H9 (cell line): Measurements from ENCODE around the gene MID1. TPM values are rescaled to one million over a fixed set of nuclear protein-coding genes. Genes with fewer than 3 reads are reported as not detected.

Experiments used
- DNase-seq: peaks from one replicate; pipeline ENCODE4 v3.0.0-alpha.2; 2017
- H2AFZ ChIP-seq: one replicate; pipeline ENCODE4 v1.6.1; 2013; ENCODE audit warnings: mild to moderate bottlenecking, low read length, control low read depth, moderate library complexity
- H2AK5ac ChIP-seq: 2 replicates; pipeline ENCODE4 v1.6.1; 2013; ENCODE audit warnings: low read length, control low read depth, mixed read lengths; ENCODE audit not compliant: insufficient read length
- H2BK120ac ChIP-seq: one replicate; pipeline ENCODE4 v1.6.1; 2013; ENCODE audit warnings: low read depth, mild to moderate bottlenecking, low read length, control low read depth, inconsistent platforms; ENCODE audit not compliant: poor library complexity, severe bottlenecking
- H2BK12ac ChIP-seq: 2 replicates; pipeline ENCODE4 v1.6.1; 2013; ENCODE audit warnings: low read length, control low read depth, mixed read lengths, low read depth; ENCODE audit not compliant: insufficient read length
- H2BK15ac ChIP-seq: 2 replicates; pipeline ENCODE4 v1.6.1; 2013; ENCODE audit warnings: low read depth, low read length, control low read depth
- H2BK20ac ChIP-seq: one replicate; pipeline ENCODE4 v1.6.1; 2013; ENCODE audit warnings: low read depth, mild to moderate bottlenecking, low read length, control low read depth, inconsistent platforms; ENCODE audit not compliant: poor library complexity, severe bottlenecking
- H2BK5ac ChIP-seq: 2 replicates; pipeline ENCODE4 v1.6.1; 2013; ENCODE audit warnings: low read length, control low read depth, mixed read lengths; ENCODE audit not compliant: insufficient read length
- H3K14ac ChIP-seq: 2 replicates; pipeline ENCODE4 v1.6.1; 2013; ENCODE audit warnings: low read length, control low read depth; ENCODE audit not compliant: insufficient read depth
- H3K18ac ChIP-seq: 2 replicates; pipeline ENCODE4 v1.6.1; 2013; ENCODE audit warnings: low read depth, mild to moderate bottlenecking, mixed read lengths, low read length, control low read depth; ENCODE audit not compliant: insufficient read length
- H3K23ac ChIP-seq: 2 replicates; pipeline ENCODE4 v1.6.1; 2013; ENCODE audit warnings: low read length, control low read depth, mixed read lengths, low read depth; ENCODE audit not compliant: insufficient read length
- H3K23me2 ChIP-seq: 2 replicates; pipeline ENCODE4 v1.6.1; 2013; ENCODE audit warnings: low read depth, mild to moderate bottlenecking, mixed read lengths, low read length, control low read depth; ENCODE audit not compliant: insufficient read length, poor library complexity, severe bottlenecking
- H3K27ac ChIP-seq: 2 replicates; pipeline ENCODE4 v1.5.1; 2013; ENCODE audit warnings: low read length, control low read depth, mixed read lengths, low read depth; ENCODE audit not compliant: insufficient read length
- H3K27me3 ChIP-seq: 2 replicates; pipeline ENCODE4 v1.6.1; 2013; ENCODE audit warnings: low read length, control low read depth, inconsistent platforms; ENCODE audit not compliant: insufficient read depth
- H3K4ac ChIP-seq: 2 replicates; pipeline ENCODE4 v1.6.1; 2013; ENCODE audit warnings: low read depth, mild to moderate bottlenecking, control low read depth, inconsistent platforms, low read length, moderate library complexity
- H3K4me1 ChIP-seq: 2 replicates; pipeline ENCODE4 v1.6.1; 2013; ENCODE audit warnings: low read length, control low read depth, inconsistent platforms; ENCODE audit not compliant: insufficient read depth
- H3K4me2 ChIP-seq: 2 replicates; pipeline ENCODE4 v1.6.1; 2013; ENCODE audit warnings: low read length, control low read depth, mixed read lengths; ENCODE audit not compliant: insufficient read length, insufficient read depth
- H3K56ac ChIP-seq: 2 replicates; pipeline ENCODE4 v1.6.1; 2013; ENCODE audit warnings: low read depth, mild to moderate bottlenecking, mixed read lengths, low read length, control low read depth; ENCODE audit not compliant: insufficient read length
- H3K79me1 ChIP-seq: 2 replicates; pipeline ENCODE4 v1.6.1; 2013; ENCODE audit warnings: low read depth, mild to moderate bottlenecking, moderate library complexity, low read length, control low read depth, inconsistent platforms; ENCODE audit not compliant: insufficient read depth, poor library complexity, severe bottlenecking
- H3K79me2 ChIP-seq: 2 replicates; pipeline ENCODE4 v1.6.1; 2013; ENCODE audit warnings: low read length, control low read depth, inconsistent platforms; ENCODE audit not compliant: insufficient read depth
- H3K9ac ChIP-seq: 2 replicates; pipeline ENCODE4 v1.6.1; 2013; ENCODE audit warnings: low read length, control low read depth, mixed read lengths; ENCODE audit not compliant: insufficient read length; ENCODE audit errors: extremely low read depth
- H3K9me3 ChIP-seq: one replicate; pipeline ENCODE4 v1.6.1; 2013; ENCODE audit warnings: low read depth, low read length, inconsistent platforms; ENCODE audit not compliant: control insufficient read depth
- H3T11ph ChIP-seq: one replicate; pipeline ENCODE4 v1.6.1; 2013; ENCODE audit warnings: mild to moderate bottlenecking, low read length, control low read depth, inconsistent platforms
- H4K20me1 ChIP-seq: one replicate; pipeline ENCODE4 v1.6.1; 2013; ENCODE audit not compliant: control insufficient read depth, insufficient read length, insufficient read depth
- H4K5ac ChIP-seq: 2 replicates; pipeline ENCODE4 v1.6.1; 2013; ENCODE audit warnings: low read depth, mild to moderate bottlenecking, mixed read lengths, low read length, control low read depth; ENCODE audit not compliant: insufficient read length
- H4K8ac ChIP-seq: replicated peaks from 2 replicates; pipeline ENCODE4 v1.6.1; 2013; ENCODE audit warnings: low read length, control low read depth, mixed read lengths, low read depth; ENCODE audit not compliant: insufficient read length
- H4K91ac ChIP-seq: 2 replicates; pipeline ENCODE4 v1.6.1; 2013; ENCODE audit warnings: low read depth, mild to moderate bottlenecking, moderate library complexity, mixed read lengths, low read length, control low read depth; ENCODE audit not compliant: insufficient read length
- H3K27ac Mint-ChIP-seq, 3 experiments: 2 replicates in 2 of 3; 3 replicates in 1 of 3; pipeline ENCODE4 v1.8.0; 2020 to 2021; ENCODE audit warnings: mixed read lengths in 3 of 3, mild to moderate bottlenecking in 1 of 3, moderate library complexity in 1 of 3
- H3K27me3 Mint-ChIP-seq: 2 replicates; pipeline ENCODE4 v1.8.0; 2021; ENCODE audit warnings: low read depth, mild to moderate bottlenecking, moderate library complexity, mixed read lengths
- H3K36me3 Mint-ChIP-seq, 3 experiments: 2 replicates in 2 of 3; 3 replicates in 1 of 3; pipeline ENCODE4 v1.8.0; 2020 to 2021; ENCODE audit warnings: low read depth in 3 of 3, mixed read lengths in 3 of 3; ENCODE audit not compliant: insufficient read depth in 1 of 3
- H3K4me1 Mint-ChIP-seq, 2 experiments: 2 replicates each; pipeline ENCODE4 v1.8.0; 2020; ENCODE audit warnings: mixed read lengths in 2 of 2
- H3K4me3 Mint-ChIP-seq, 2 experiments: 2 replicates in 1 of 2; 3 replicates in 1 of 2; pipeline ENCODE4 v1.8.0; 2020 to 2021; ENCODE audit warnings: mild to moderate bottlenecking in 2 of 2, mixed read lengths in 2 of 2, moderate library complexity in 1 of 2
- H3K9me3 Mint-ChIP-seq, 2 experiments: 2 replicates in 1 of 2; 3 replicates in 1 of 2; pipeline ENCODE4 v1.8.0; 2020; ENCODE audit warnings: mild to moderate bottlenecking in 2 of 2, mixed read lengths in 2 of 2, moderate library complexity in 1 of 2
- CTCF ChIP-seq: fragments of 200-600 bp; sonication (generic); conservative IDR thresholded peaks from 3 replicates; pipeline ENCODE4 v1.8.0; 2021; ENCODE audit warnings: antibody characterized with exemption, mild to moderate bottlenecking
- WGBS: extraction: QIAGEN DNeasy Blood & Tissue Kit; methylation state at CpG from one replicate; pipeline ENCODE4 v1.1.7; 2013; ENCODE audit warnings: missing lambda C conversion rate, low lambda C conversion rate, mixed read lengths; ENCODE audit not compliant: insufficient read length; ENCODE audit errors: extremely low coverage; 5-methylcytosine and 5-hydroxymethylcytosine counted together
- total RNA-seq: library from RNA; stranded (reverse); gene quantifications from 2 replicates; pipeline ENCODE4 v1.2.1, GENCODE V29; 2021

The MID1 gene
- total RNA-seq, 1 experiment from 2014 or later, result 32.9 TPM

GRCh38 chrX:10533696-10534365, 86.6 kb downstream of the MID1 start:
- H4K5ac ChIP-seq, result no peak overlapping the region
- no peak overlapping the region for H2BK5ac ChIP-seq
- TF ChIP-seq CTCF, result no peak
- no peak overlapping the region for H3K9ac ChIP-seq
- no peak overlapping the region; a peak in 1 of 7 replicates for H3K27ac Mint-ChIP-seq
- H4K91ac ChIP-seq, result no peak overlapping the region
- no peak overlapping the region for H2AFZ ChIP-seq
- no peak overlapping the region for H4K8ac ChIP-seq
- H3K23me2 ChIP-seq, result no peaks in the 10 kb centered on the region
- no peak overlapping the region for H2BK20ac ChIP-seq
- no peak overlapping the region for H3K18ac ChIP-seq
- H2AK5ac ChIP-seq, result no peak overlapping the region
- H3K4me3 Mint-ChIP-seq, result no peak overlapping the region
- H3T11ph ChIP-seq, result no peak overlapping the region
- no peaks in the 10 kb centered on the region for H3K79me1 ChIP-seq
- H3K4me1 ChIP-seq, result peaks cover 5% of the 10 kb centered on the region; the same call in 1 of the 2 replicates
- H3K27me3 Mint-ChIP-seq, result no peaks in the 10 kb centered on the region
- peaks cover 0 to 6% (median 0%) of the 10 kb centered on the region in 3 experiments; a peak in 2 of 7 replicates for H3K36me3 Mint-ChIP-seq
- H3K56ac ChIP-seq, result no peak overlapping the region
- H2BK120ac ChIP-seq, result no peak overlapping the region
- no peak overlapping the region for H3K14ac ChIP-seq
- H3K9me3 Mint-ChIP-seq, result peaks cover 9 to 37% of the 10 kb centered on the region in 2 experiments
- H2BK12ac ChIP-seq, result no peak overlapping the region
- H2BK15ac ChIP-seq, result no peak overlapping the region
- H3K4me1 Mint-ChIP-seq, result peaks cover 4 to 10% of the 10 kb centered on the region in 2 experiments; a peak in 3 of 4 replicates
- no peak overlapping the region for H3K27ac ChIP-seq
- no CpG with 5 or more reads among the region's 1 CpG for WGBS
- H3K9me3 ChIP-seq, result no peaks in the 10 kb centered on the region
- no peak for DNase-seq
- no peaks in the 10 kb centered on the region for H4K20me1 ChIP-seq
- H3K23ac ChIP-seq, result no peak overlapping the region
- H3K4ac ChIP-seq, result no peak overlapping the region
- peaks cover 2% of the 10 kb centered on the region; the same call in 1 of the 2 replicates for H3K79me2 ChIP-seq
- H3K4me2 ChIP-seq, result no peak overlapping the region
- no peaks in the 10 kb centered on the region for H3K27me3 ChIP-seq
